Raji (cell line): ENCODE results near the gene DESI1.
A peak's percentile ranks its signal among the peaks of the same experiment; 100 is the strongest.

Source experiments
- POLR2A ChIP-seq: IDR thresholded peaks from 2 replicates; pipeline ENCODE4 v1.6.1; 2011; ENCODE audit warnings: low read depth, low read length, control low read depth; ENCODE audit not compliant: insufficient read depth

DESI1 gene

GRCh38 chr22:41620589-41621098 is at the start of gene DESI1:
Gene DESI1, minus strand, starts transcription at chr22:41621043. Its CDS starts 204 bp downstream, at chr22:41620839.
- TF ChIP-seq POLR2A: peak; percentile 84

GRCh38 chr22:41668971-41669911 is 48.4 kb upstream of the DESI1 start:
- TF ChIP-seq POLR2A: no peak

GRCh38 chr22:41664951-41665350 is 44.1 kb upstream of the DESI1 start:
- no peak for TF ChIP-seq POLR2A

GRCh38 chr22:41664490-41664889 is 43.6 kb upstream of the DESI1 start:
- TF ChIP-seq POLR2A: no peak

- no peak for TF ChIP-seq POLR2A
These were observed 40.9 kb upstream of the DESI1 start for GRCh38 chr22:41661713-41662112.

- TF ChIP-seq POLR2A: no peak
These were observed 40.2 kb upstream of the DESI1 start for GRCh38 chr22:41661088-41661487.

DNA sequence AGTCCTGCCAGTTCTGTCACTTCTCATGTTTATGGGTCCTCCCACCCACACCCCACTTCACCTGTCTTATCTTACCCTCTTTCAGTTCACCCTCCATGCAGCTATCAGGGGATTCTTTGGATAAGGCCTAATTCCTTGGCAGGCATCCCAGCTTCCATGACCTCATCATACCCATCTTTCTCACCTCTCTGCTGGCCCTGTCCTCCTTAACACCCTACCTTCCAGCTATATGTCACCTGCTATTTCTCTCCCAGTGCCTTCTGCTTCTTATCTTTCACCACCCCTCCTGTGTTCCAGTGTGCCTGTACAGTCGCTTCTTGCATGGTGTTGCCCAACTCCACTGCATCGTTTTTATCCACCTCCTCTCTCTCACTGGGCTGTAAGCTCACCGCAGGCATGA is 39.6 kb upstream of the DESI1 start:
- TF ChIP-seq POLR2A: no peak

DNA sequence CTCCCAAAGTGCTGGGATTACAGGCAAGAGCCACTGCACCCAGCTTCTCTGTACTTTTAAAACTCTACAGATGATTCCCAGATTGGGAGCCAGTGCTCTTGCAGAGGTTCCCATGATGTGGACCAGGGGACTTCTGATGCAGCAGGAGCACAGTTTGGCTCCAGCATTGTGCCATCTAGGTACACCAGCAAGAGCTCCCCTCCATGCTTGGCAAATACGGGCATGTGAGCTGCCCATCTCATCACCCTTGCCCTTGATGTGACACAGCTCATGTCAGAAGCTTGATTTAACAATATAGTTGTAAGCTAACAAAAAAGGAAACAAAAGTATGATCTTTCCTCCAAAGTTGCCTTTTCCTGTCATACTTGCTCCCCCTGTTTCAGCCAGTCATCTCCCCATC is 39.1 kb upstream of the DESI1 start:
- no peak for TF ChIP-seq POLR2A

- TF ChIP-seq POLR2A: no peak
These were observed 38.0 kb upstream of the DESI1 start for GRCh38 chr22:41658869-41659268.

- no peak for TF ChIP-seq POLR2A
These were observed 36.9 kb upstream of the DESI1 start for GRCh38 chr22:41657709-41658108.

- no peak for TF ChIP-seq POLR2A
These were observed 35.7 kb upstream of the DESI1 start for GRCh38 chr22:41656556-41656955.

GRCh38 chr22:41654322-41654721 is 33.5 kb upstream of the DESI1 start:
- no peak for TF ChIP-seq POLR2A

DNA sequence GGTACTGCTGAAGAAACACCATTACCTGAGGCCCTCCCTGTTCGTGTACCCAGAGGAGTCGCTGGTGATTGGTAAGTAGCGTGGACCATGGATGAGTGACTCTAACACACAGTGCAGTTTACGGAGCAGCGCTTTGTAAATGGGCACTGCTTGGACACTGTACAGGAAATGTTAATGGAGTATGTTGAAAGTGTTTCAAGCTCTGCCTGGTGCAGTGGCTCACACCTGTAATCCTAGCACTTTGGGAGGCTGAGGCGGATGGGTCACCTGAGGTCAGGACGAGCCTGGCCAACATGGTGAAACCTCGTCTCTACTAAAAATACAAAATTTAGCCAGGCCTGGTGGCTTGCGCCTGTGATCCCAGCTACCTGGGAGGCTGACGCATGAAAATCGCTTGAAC is 30.0 kb upstream of the DESI1 start:
- TF ChIP-seq POLR2A: no peak

GRCh38 chr22:41650229-41650628 is 29.4 kb upstream of the DESI1 start:
- TF ChIP-seq POLR2A: no peak

GRCh38 chr22:41648432-41648831 is 27.6 kb upstream of the DESI1 start:
- no peak for TF ChIP-seq POLR2A

- no peak for TF ChIP-seq POLR2A
These were observed 26.9 kb upstream of the DESI1 start for GRCh38 chr22:41647771-41648170.
